Breast epithelium (tissue), 3 donors: ENCODE results near the gene FCHO2.

Experiments
- CTCF ChIP-seq, 3 donors: fragments of 450-650 bp; IDR thresholded peaks; one replicate each; pipeline ENCODE4 v1.5.1; 2016 to 2017; ENCODE audit warnings: antibody characterized with exemption in 3 of 3, mild to moderate bottlenecking in 3 of 3, moderate library complexity in 3 of 3
- POLR2A ChIP-seq: fragments of 450-650 bp; IDR thresholded peaks from one replicate; pipeline ENCODE4 v1.6.1; 2016; ENCODE audit warnings: antibody characterized with exemption, mild to moderate bottlenecking, moderate library complexity

- TF ChIP-seq CTCF (IDR thresholded peaks at IDR 0.05), result no peak
- no peak for TF ChIP-seq POLR2A
Measured at GRCh38 chr5:73115399-73116051, 159.7 kb downstream of the FCHO2 start.
